CD4-positive, alpha-beta T cell treated with Interleukin-4 for 4 hours (primary cell): ENCODE results near the gene PDZK1IP1.
"Not testable (repeated sequence)": the region's sequence is repeated elsewhere in the genome, so short reads cannot be mapped to it uniquely, and the experiment has no call there.

Experiments used
- DNase-seq: peaks from one replicate; pipeline ENCODE4 v3.0.0-alpha.2; 2020

The PDZK1IP1 gene

DNA sequence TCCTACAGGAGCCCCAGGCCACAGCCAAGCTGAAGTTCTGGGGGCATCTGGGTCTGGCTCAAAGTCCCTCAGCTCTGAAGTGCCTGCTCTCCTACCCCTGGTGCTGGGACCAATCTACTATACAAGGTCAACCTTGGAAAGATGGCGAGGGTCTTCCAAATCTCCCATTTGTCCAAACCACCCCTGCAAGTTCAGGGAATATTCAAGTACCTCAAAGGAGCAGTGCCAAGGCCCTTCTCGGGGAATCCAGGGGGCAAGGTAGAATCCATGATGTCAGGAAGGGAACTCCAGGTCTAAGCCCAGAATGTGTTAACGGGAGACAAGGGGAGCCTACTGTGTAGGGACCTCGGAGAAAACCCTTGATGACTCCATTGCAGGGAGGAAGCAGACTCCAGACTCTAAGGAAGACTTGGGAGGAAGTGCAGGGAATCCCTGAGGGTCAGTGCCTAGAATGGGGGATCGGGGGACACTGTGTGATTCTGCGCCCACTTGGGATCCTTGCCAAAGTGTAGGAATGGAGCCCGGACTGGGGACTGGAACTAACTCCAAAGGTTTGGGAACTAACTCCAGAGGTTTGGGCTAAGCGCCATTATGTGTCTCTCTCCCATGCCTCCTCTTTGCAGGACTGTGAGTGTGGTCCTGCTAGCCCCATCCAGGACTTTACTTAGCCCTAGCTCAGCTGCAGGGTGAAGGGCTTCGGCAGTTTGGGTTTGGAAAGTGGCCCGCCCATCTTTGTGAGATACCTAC lies 33.5 kb upstream of the PDZK1IP1 start:
- no peak for DNase-seq

DNA sequence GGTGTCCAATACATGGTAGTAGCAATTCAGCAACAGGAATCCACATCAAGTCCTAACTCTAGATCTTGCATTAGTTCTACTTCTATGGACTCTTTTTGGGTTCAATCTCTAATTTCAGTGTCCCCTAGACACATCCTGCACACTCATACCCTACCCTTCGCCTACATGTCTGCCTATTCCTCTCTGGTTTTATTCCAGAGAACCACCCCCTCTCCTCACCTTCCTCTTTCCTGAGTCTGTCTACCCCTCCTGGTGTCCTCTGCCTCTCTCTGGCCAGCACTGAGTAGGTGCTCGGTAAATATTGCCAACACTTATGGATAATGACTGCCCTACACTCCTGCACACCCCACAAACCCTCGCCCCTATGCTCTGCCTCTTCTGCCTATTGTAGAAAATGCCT lies 32.6 kb upstream of the PDZK1IP1 start:
- no peak for DNase-seq

DNA sequence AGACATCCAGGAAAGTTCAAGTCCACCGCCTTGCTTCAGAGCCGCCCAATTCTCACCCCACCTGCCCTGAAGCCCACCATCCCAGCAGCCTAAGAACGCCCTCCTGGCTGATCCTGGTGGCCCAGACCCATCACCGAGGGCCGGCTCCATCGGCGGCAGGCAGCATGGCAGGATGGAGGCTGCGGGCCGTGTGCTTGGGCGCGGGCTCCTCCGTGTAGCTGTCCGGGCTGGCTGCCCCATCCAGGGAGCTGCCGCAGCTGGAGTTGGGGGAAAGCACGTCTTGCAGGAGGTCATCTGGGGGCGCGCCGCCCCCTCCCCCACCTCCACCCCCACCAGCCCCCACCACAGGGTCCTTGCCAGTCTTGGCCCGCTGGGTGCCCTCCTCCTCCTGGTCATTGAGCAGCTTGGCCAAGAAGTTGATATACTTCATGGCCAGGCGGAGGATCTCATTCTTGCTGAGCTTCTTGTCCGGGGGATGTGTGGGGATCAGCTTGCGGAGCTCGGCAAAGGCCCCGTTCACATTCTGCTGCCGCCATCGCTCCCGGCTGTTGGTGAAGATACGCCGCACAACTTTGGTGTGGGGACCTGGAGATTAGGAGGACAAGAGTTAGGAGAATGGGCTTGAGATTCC lies 29.9 kb upstream of the PDZK1IP1 start:
- DNase-seq: no peak

GRCh38 chr1:47219001-47219400 lies 29.2 kb upstream of the PDZK1IP1 start:
- DNase-seq: no peak

DNA sequence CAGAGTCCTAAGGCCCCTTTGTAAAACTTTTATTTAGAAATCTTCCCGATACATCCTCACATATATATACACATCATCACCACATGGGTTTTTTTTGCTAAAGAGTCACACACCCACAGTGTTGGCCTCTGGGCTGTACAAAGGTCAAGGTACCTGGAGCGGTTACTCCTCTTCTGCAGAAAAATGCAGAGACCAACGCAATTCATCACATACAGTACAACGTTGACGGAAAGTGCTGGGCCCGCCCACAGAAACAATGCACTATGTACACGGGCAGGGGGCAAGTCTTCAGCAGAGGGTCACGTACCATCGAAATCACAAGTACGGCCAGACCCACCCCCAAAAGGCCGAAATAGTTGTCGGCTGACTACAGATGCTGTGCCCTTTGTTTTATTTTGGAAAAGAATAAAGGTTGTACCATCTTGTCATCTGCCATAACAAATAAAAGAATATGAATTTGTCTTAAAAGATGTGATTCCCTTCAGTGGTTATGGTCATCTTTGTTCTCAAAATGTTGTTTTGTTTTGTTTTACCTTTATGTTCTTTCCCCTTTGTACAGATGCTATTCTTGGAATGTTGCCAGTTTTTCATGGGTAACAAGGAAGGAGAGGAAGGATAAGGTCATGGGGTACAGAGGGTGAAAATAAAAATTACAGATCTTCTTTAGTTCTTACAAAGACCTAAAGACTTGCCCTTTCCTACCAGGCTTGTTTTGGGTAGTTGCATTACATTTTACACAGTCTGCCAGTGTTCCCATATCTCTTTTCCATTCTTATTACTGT lies 26.6 kb upstream of the PDZK1IP1 start:
- no peak for DNase-seq

GRCh38 chr1:47215713-47216112 lies 25.9 kb upstream of the PDZK1IP1 start:
- no peak for DNase-seq

- no peak for DNase-seq
Measured at GRCh38 chr1:47214549-47214948, 24.7 kb upstream of the PDZK1IP1 start.

- DNase-seq: no peak
Measured at GRCh38 chr1:47213230-47213963, 23.6 kb upstream of the PDZK1IP1 start.

GRCh38 chr1:47212636-47213229 lies 22.9 kb upstream of the PDZK1IP1 start:
- DNase-seq: no peak

DNA sequence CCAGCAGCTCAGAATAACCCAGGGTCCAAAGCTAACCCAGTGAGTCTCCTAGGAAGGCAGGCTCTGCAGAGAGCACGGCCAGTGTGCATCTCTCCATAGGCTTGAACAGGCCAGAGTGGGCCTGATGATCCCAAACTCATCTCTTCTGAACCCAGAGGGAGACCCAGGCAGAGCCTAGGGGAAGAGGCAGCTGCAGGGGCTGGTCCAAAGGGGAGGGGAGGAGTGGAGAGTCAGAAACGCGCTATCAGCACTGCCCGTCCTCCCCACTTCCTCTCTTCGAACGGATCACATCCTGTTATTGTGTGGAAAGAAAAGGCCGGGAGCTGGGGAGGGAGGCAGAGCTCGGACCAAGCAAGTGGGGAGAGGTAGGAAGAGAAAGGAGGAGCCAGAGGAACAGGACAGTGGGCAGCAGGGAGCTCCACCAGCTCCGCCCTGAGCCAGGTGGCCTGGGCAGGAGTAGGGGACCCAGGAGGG lies 22.0 kb upstream of the PDZK1IP1 start:
- no peak for DNase-seq

- no peak for DNase-seq
Measured at GRCh38 chr1:47210666-47211065, 20.8 kb upstream of the PDZK1IP1 start.

DNA sequence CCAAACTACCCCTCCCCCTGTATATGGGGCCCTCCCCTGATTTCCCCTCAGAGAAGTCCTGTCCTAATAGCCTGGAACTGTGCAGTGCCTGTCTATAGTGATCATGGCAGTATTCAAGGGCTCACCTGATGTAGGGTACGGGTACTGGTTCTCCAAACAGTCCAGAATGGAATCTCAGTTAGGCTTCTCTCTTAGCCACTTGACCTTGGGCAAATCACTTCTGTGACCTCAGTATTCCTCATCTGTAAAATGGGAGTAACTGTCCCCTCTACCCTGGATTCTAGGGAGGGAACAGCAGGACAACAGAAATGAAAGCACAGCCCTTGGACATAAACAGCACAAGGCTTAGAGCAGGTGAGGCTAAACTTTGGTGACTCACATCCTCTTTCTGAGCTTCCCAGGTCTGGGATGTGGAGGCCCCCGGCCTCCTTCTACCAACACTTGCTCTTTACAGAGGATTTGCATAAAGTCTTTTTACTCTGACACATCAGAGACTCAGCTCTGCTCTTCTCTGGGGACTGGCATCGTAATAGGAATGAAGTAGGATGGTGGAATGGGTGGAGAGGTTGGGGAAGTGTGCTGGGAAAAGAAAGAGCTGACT lies 20.0 kb upstream of the PDZK1IP1 start:
- DNase-seq: no peak

- no peak for DNase-seq
Measured at GRCh38 chr1:47209091-47209490, 19.3 kb upstream of the PDZK1IP1 start.

DNA sequence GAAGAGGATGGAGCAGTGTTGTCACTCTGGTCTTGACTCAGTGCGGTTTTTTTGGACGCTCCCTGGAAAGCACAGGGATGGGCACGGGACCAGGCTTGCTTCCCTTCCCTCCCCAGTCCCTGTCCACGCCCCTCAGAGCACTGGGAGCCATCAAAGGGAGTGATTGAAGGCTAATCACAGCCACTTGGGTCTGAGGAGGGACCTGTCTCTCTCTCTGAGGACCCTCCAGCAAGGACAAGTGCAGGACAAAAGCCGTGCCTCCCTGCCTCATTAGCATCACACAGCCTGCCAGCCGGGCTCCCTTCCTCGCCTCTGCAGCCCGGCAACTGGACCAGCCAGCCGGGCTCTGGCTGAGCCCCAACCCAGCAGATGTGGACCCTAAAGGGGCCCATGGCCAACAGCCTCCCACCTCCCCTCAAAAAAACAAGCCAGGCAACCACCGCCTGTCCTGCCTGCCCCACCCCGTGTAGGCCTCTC lies 18.6 kb upstream of the PDZK1IP1 start:
- DNase-seq: no peak

- no peak for DNase-seq
Measured at GRCh38 chr1:47207803-47208373, 18.1 kb upstream of the PDZK1IP1 start.

DNA sequence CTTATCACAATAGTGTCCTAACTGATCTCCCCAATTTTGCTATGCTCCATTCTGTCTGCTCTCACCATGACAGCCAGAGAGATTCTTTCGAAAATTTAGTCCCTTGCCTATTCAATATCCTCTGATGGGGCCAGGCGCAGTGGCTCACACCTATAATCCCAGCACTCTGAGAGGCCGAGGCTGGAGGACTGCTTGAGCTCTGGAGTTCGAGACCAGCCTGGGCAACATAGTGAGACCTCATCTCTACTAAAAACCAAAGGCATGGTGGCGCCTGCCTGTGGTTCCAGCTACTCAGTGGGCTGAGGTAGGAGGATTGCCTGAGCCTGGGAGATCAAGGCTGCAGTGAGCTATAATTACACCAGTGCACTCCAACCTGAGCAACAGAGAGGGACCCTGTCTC lies 16.1 kb upstream of the PDZK1IP1 start:
- DNase-seq: no peak

- not testable (repeated sequence) for DNase-seq
Measured at GRCh38 chr1:47203504-47203903, 13.7 kb upstream of the PDZK1IP1 start.

DNA sequence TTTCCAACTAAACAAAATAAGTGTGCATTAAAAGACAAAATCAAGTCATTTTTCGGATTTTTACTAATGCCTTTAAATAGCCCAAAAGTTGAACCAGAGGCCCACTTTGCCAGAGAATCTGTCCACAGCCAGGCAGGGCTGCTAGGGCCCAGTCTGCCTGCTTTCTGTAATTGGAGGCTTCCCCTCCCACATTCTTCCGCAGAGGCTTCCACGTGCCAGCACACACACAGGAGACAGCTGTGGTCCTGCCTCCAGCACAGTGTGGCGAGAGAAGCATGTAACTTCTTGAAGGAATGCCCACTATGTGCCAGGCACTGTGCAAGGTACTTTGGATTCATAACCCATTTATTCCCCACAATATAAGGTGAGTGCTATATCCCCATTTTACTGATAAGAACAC lies 11.3 kb upstream of the PDZK1IP1 start:
- no peak for DNase-seq

DNA sequence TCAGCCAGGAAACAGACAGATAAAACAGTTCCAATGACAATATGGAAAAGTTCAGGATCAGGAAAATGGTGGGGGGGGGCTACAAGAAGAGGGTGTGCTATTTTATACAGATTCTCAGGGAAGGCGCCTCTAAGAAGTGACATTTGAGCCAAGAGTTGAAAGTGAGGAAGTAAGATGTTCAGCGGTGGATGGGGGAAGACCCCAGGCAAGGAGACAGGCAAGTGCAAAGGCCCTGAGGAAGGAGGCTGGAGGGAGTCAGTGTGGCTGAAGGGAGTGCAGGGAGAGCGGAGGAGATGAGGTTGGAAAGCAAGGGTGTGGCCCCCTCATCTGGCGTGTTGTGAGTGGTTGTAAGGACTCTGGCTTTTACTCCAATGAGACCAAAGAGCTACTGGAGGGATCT lies 8.4 kb upstream of the PDZK1IP1 start:
- DNase-seq: no peak

DNA sequence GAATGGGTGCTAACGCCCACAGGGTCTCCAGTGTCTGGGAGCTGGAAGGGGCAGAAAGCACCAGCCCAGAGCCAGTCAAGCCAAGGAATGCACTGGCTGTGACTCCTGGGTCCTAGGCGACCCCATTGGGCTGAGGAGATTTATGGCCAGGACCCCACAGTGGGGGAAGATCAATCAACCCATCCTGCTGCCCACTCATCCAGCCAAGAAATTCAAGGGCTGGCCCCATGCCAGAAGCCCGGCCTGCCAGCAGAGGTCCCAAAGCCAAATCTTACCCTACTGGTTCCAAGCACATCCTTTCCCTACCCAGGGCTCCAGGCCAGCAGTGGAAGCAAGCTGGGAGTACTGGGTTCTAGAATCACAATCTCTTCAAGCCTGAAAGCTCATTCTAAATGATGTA lies 6.8 kb upstream of the PDZK1IP1 start:
- no peak for DNase-seq

DNA sequence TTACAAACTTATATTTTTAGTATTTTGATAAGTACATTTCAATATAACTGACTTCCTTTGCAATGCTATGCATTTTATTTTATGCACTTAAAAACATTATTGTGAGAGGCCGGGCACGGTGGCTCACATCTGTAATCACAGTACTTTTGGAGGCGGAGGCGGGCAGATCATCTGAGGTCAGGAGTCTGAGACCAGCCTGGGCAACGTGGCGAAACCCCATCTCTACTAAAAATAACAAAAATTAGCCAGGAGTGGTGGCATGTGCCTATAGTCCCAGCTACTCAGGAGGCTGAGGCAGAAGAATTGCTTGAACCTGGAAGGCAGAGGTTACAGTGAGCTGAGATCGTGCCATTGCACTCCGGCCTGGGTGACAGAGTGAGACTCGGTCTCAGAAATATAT lies 6.1 kb upstream of the PDZK1IP1 start:
- not testable (repeated sequence) for DNase-seq

- DNase-seq: no peak
Measured at GRCh38 chr1:47194311-47194710, 4.5 kb upstream of the PDZK1IP1 start.
